Fibroblast of the aortic adventitia (primary cell): ENCODE measurements around the gene CEBPG. TPM values are rescaled to one million over a fixed set of nuclear protein-coding genes. Genes with fewer than 3 reads are reported as not detected.

Source experiments
- DNase-seq: peaks from one replicate; pipeline ENCODE4 v3.0.0-alpha.2; 2010; ENCODE audit warnings: low read depth
- H3K4me3 ChIP-seq: 2 replicates; pipeline ENCODE4 v1.5.1; 2011; ENCODE audit warnings: low read depth, mild to moderate bottlenecking, control low read depth, low read length, moderate library complexity
- total RNA-seq: library from RNA; depleted of rRNA; stranded (reverse); fragments of >200 nt; gene quantifications from 2 replicates; pipeline ENCODE4 v1.2.3, GENCODE V29; 2012; ENCODE audit warnings: low replicate concordance
- TF ChIP-seq, protein P1 (sequence below): IDR thresholded peaks from 2 replicates; pipeline ENCODE4 v1.5.1; 2011; ENCODE audit warnings: mild to moderate bottlenecking, low read length, control low read depth, inconsistent platforms; ENCODE audit not compliant: insufficient read depth

Gene CEBPG
- total RNA-seq, 1 donor, result 32.8 TPM

DNA sequence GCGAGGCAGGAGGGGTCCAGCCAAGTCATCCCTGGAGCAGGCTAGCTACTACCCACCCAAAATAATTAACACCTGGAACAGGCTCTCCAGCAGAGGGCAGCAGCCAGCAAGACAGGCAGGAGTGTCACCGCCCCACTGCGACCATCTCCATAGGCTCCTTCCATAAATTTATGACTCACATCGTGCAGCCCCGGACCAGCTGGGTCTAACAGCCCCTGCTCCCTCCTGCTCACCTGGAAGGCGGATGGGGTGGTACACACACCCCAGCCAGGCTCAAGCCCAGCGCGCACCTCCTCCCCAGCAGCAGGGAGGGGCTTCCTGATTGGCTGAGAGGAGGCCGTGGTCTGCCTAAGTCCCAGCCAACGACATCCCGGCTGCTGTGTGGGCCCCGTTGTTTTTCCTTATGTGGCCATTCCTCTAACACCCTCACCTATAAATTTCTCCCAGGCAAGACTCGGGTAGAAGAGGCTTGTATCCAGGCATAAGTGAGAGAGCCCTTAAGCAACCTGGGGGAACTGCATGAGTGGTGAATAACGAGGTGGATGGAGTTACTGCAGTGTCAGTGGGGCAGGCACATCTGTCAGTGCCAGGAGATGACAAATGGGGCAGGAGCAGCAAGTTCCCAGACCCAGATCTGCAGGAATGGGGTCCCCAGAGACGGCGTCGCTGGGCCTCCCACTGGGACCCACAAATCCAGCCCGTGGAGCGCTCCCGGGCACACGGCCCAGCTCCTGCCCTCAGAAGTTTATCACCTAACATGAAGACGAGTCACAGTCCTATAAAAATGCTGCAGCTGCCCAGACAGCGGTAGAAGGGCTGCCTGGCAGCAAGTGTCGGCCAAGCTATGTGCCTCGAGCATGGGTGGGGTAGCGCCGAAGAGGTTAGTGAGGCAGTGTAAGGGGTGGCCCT lies 43.1 kb downstream of the CEBPG start:
- TF ChIP-seq, protein P1, sequence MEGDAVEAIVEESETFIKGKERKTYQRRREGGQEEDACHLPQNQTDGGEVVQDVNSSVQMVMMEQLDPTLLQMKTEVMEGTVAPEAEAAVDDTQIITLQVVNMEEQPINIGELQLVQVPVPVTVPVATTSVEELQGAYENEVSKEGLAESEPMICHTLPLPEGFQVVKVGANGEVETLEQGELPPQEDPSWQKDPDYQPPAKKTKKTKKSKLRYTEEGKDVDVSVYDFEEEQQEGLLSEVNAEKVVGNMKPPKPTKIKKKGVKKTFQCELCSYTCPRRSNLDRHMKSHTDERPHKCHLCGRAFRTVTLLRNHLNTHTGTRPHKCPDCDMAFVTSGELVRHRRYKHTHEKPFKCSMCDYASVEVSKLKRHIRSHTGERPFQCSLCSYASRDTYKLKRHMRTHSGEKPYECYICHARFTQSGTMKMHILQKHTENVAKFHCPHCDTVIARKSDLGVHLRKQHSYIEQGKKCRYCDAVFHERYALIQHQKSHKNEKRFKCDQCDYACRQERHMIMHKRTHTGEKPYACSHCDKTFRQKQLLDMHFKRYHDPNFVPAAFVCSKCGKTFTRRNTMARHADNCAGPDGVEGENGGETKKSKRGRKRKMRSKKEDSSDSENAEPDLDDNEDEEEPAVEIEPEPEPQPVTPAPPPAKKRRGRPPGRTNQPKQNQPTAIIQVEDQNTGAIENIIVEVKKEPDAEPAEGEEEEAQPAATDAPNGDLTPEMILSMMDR, result peak; percentile 65
- peak; percentile 58 for DNase-seq
- no peak overlapping the region for H3K4me3 ChIP-seq

DNA sequence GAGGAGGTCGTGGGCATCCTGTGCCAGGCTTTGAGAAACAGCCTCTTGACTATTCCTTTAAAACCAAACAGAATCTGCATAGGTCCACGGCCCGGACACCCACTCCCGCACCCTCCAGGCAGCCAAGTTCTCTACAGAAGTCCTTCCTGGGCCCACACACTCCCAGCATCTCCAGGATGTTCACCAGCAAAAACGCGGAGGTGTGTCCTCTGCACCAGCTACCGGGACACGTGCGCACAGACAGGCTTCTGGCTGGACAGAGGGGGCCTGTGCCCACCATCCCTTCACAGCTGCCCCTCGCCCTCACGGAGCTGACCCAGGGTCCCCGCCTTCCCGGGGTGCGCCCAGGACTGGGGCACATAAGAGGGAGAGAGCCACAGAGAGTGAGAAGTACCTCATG lies 44.2 kb downstream of the CEBPG start:
- TF ChIP-seq, protein P1, result no peak
- H3K4me3 ChIP-seq, result no peak overlapping the region
- DNase-seq, result no peak

DNA sequence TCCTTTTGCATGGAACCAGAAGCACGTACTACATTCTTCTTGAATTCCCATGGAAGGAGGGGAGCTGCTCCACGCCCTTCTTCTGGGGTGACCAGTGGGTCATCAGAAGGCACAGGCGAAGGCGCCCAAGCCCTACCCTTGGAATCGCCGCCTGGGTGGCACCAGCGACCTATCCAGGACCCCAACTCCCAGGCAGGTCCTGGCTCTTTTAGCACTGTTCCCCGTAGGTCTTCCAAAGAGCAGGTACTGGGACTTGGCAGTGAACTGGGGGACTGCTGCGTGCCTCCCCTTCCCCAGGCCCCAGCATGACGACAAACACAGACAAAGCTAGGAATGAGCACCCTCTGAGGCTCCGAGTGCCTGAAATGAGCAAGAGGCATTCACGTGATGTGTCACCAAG lies 45.0 kb downstream of the CEBPG start:
- no peak for DNase-seq
- TF ChIP-seq, protein P1, result no peak
- H3K4me3 ChIP-seq, result no peak overlapping the region

DNA sequence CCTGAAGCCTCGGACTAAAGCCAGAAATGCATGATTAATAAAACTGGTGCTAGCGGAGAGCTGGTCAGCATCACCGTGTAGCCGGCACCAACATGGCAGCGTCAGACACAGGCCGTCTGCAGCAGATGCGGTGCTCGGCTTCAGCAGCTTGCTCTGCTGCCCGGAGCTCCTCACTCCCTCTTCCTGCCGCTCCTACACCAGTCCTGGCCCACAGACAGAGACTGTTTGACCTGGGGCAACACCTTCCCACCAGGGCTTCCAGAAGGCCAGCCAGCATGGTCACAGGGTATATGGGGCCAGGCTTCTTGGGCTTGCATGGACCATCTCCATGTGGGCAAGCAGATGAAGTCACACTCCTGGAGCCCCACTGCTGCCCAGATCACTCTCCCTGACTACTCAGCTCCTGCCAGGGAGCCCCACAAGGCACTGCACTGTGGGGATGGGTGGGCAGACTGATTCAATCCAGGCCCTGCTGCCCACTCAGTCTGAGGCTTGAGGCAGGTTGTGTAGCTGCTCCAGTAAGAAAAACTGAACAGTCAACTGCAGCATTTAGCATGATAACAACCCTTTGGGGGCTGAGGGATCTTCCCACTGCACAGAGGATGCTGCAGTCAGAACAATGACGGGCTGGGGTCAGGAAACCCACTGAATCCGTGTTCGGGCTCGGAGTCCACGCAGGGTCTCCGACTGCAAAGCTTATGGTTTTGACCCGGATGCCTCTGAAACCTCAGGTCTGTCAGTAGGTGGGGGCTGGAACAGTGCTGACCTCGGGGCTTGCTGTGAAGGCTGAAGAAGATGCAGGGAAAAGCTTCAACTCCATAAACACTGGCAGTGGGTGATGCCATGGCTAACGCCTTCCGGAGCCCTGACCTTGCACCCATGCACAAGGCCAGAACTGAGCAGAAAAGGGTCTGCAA lies 45.6 kb downstream of the CEBPG start:
- TF ChIP-seq, protein P1, result no peak
- no peak for DNase-seq
- no peak overlapping the region for H3K4me3 ChIP-seq

DNA sequence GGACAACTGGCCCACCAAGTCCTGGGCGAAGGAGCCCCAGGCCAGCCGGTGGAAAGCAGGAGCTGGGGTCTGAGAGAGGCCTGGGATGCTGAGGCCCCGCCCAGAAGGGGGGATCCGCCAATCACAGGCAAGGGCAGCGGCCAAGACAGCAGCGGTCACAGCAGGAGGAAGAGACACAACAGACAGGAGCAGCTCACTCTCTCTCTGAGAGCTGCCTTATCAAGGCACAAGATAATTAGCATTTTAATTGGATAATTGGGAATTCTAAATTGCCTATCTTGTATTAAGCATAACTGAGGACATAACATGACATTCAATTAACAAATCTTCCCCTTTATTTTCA lies 46.2 kb downstream of the CEBPG start:
- TF ChIP-seq, protein P1, result no peak
- no peak overlapping the region for H3K4me3 ChIP-seq
- no peak for DNase-seq

DNA sequence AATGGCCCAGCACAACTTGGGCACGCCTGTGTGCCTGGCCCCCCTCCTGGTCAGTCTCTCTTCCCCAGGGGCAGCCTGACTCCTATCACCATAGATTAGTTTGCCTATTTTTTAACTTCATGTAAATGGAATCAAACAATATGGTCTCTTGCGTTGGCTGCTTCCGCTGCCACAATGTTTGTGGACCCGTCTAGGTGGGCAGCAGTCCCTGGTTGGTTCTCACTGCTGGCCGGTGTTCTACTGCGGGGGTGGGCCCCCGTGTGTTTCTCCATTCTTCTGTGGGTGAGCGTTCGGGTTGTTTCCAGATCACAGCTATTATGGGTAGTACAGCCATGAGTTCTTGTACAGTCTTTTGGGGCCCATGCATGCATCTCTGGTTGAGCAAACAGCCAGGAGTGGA lies 47.3 kb downstream of the CEBPG start:
- TF ChIP-seq, protein P1, result no peak
- DNase-seq, result no peak

More for the DNA sequence above, 47.3 kb downstream of the CEBPG start:
- no peak overlapping the region for H3K4me3 ChIP-seq
